ENCODE measurements around the gene GRAP. TPM values are rescaled to one million over a fixed set of nuclear protein-coding genes. Genes with fewer than 3 reads are reported as not detected.

GRAP gene
- total RNA-seq, 1 experiment from 2014 or later: 0.55 TPM

DNA sequence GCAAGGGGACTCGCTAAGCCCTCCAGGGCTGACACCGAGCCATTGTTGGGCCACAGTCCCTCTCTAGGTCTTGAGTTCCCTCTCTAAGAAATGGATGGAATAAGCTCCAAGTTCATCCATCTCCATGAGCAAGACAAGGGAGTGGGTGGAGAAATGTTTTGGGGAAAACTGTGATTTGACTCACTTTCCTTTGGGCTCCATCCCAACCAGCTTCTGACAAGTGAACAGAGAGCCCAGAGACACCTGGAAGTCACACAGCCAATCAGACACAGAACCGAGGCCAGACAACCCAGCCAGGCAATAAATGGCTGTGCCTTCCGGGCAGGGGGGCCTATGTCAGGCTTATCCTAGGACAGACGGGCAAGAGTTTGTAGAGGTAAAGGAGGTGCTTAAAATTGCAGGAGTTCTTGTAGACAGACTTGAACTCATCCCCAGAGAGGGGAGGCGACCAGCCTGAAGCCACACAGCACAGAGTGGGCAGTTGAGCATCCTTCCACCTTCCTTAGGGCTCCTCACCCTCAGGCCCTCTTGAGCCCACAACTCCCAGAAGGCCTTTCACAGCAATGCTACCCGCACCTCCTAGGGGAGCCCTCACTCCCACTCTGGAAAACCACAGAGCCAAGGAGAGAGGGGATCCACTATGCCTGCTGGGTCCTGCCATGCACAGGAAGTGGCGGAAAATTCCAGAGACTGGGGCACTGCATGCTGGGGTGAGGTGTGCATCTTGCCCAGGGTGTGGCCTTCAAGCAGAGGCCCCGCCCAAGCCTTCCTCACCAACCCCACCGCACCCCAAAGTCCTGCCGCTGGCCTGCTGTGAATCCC is 32.7 kb downstream of the GRAP start:
- no peak overlapping the region for H4K8ac ChIP-seq (replicated peaks; ENCODE audit: insufficient read length, low read depth, low read length)
- H3K18ac ChIP-seq (ENCODE audit: insufficient read length, low read depth, low read length): no peak overlapping the region
- no peak overlapping the region for H2BK20ac ChIP-seq (ENCODE audit: low read depth, low read length, poor library complexity, severe bottlenecking)
- TF ChIP-seq, protein P1, sequence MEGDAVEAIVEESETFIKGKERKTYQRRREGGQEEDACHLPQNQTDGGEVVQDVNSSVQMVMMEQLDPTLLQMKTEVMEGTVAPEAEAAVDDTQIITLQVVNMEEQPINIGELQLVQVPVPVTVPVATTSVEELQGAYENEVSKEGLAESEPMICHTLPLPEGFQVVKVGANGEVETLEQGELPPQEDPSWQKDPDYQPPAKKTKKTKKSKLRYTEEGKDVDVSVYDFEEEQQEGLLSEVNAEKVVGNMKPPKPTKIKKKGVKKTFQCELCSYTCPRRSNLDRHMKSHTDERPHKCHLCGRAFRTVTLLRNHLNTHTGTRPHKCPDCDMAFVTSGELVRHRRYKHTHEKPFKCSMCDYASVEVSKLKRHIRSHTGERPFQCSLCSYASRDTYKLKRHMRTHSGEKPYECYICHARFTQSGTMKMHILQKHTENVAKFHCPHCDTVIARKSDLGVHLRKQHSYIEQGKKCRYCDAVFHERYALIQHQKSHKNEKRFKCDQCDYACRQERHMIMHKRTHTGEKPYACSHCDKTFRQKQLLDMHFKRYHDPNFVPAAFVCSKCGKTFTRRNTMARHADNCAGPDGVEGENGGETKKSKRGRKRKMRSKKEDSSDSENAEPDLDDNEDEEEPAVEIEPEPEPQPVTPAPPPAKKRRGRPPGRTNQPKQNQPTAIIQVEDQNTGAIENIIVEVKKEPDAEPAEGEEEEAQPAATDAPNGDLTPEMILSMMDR (conservative IDR thresholded peaks at IDR 0.05): no peak
- H3K4ac ChIP-seq (ENCODE audit: low read depth, low read length): no peak overlapping the region
- WGBS (ENCODE audit: extremely low coverage, insufficient read length, low lambda C conversion rate): no CpG with 5 or more reads among the region's 11 CpGs
- no peaks in the 10 kb centered on the region for H3K9me3 Mint-ChIP-seq
- no peak overlapping the region for H2AK5ac ChIP-seq (ENCODE audit: insufficient read length, low read length)
- H3K9ac ChIP-seq (ENCODE audit: extremely low read depth, insufficient read length, low read length): no peak overlapping the region
- H3K4me1 Mint-ChIP-seq: peaks cover 16 to 40% of the 10 kb centered on the region in 2 experiments
- no peaks in the 10 kb centered on the region for H3K23me2 ChIP-seq (ENCODE audit: insufficient read length, low read depth, low read length, poor library complexity, severe bottlenecking)
- H3K36me3 Mint-ChIP-seq (ENCODE audit: insufficient read depth in 1 of 3, low read depth in 3 of 3): no peaks in the 10 kb centered on the region; a peak in 1 of 7 replicates
- no peaks in the 10 kb centered on the region for H3K79me2 ChIP-seq (ENCODE audit: insufficient read depth, low read length)
- no peak overlapping the region for H2BK12ac ChIP-seq (ENCODE audit: insufficient read length, low read depth, low read length)
- no peak overlapping the region for H3K4me3 Mint-ChIP-seq
- no peak overlapping the region for H2BK15ac ChIP-seq (ENCODE audit: low read depth, low read length)
- H3K14ac ChIP-seq (ENCODE audit: insufficient read depth, low read length): no peak overlapping the region
- no peak overlapping the region for H3K56ac ChIP-seq (ENCODE audit: insufficient read length, low read depth, low read length)
- no peak overlapping the region for H4K5ac ChIP-seq (ENCODE audit: insufficient read length, low read depth, low read length)
- 0 out of 7 replicates have a peak overlapping the region, but pooled peaks of 1 of the 3 experiments have one; percentile 7 for H3K27ac Mint-ChIP-seq
- no peak for DNase-seq
- no peaks in the 10 kb centered on the region for H4K20me1 ChIP-seq (ENCODE audit: control insufficient read depth, insufficient read depth, insufficient read length)
- H2BK5ac ChIP-seq (ENCODE audit: insufficient read length, low read length): no peak overlapping the region
- no peaks in the 10 kb centered on the region for H3K27me3 ChIP-seq (ENCODE audit: insufficient read depth, low read length)
- H3K27me3 Mint-ChIP-seq (ENCODE audit: low read depth): peaks cover 6% of the 10 kb centered on the region
- H3K79me1 ChIP-seq (ENCODE audit: insufficient read depth, low read depth, low read length, poor library complexity, severe bottlenecking): no peaks in the 10 kb centered on the region
- H3T11ph ChIP-seq (ENCODE audit: low read length): no peak overlapping the region
- no peak overlapping the region for H3K4me2 ChIP-seq (ENCODE audit: insufficient read depth, insufficient read length, low read length)
- H3K9me3 ChIP-seq (ENCODE audit: control insufficient read depth, low read depth, low read length): no peaks in the 10 kb centered on the region
- H4K91ac ChIP-seq (ENCODE audit: insufficient read length, low read depth, low read length): no peak overlapping the region
- no peak overlapping the region for H2AFZ ChIP-seq (ENCODE audit: low read length)
- no peak overlapping the region for H3K23ac ChIP-seq (ENCODE audit: insufficient read length, low read depth, low read length)
- no peak overlapping the region for H2BK120ac ChIP-seq (ENCODE audit: low read depth, low read length, poor library complexity, severe bottlenecking)
- H3K4me1 ChIP-seq (ENCODE audit: insufficient read depth, low read length): no peaks in the 10 kb centered on the region
- H3K27ac ChIP-seq (ENCODE audit: insufficient read length, low read depth, low read length): no peak overlapping the region

Data from H9 (cell line).